GM20431 (cell line): ENCODE results near the gene NOC2L.

Source experiments
- in situ Hi-C: fragments of 300-500 bp; cut with MseI, MboI; formaldehyde crosslinking; loops from one replicate; pipeline ENCODE4 v1.15.0; 2020; ENCODE audit warnings: low sequenced_read_pairs; ENCODE audit not compliant: unreplicated experiment

Gene NOC2L

GRCh38 chr1:934991-935750 lies 23.9 kb downstream of the NOC2L start:
- in situ Hi-C loops: no loop called here

- in situ Hi-C loops: no loop called here
Measured at GRCh38 chr1:933603-933940, 25.5 kb downstream of the NOC2L start.

GRCh38 chr1:932776-933602 lies 26.1 kb downstream of the NOC2L start:
- in situ Hi-C loops: no loop called here

GRCh38 chr1:932173-932510 lies 26.9 kb downstream of the NOC2L start:
- in situ Hi-C loops: no loop called here

- in situ Hi-C loops: no loop called here
Measured at GRCh38 chr1:931380-932172, 27.5 kb downstream of the NOC2L start.

GRCh38 chr1:930633-931138 lies 28.4 kb downstream of the NOC2L start:
- in situ Hi-C loops: no loop called here

- in situ Hi-C loops: no loop called here
Measured at GRCh38 chr1:929712-930632, 29.1 kb downstream of the NOC2L start.

GRCh38 chr1:928825-929661 lies 30.0 kb downstream of the NOC2L start:
- in situ Hi-C loops: no loop called here

- in situ Hi-C loops: no loop called here
Measured at GRCh38 chr1:927748-928147, 31.3 kb downstream of the NOC2L start.

GRCh38 chr1:927234-927633 lies 31.8 kb downstream of the NOC2L start:
- in situ Hi-C loops: no loop called here

GRCh38 chr1:925561-926421 lies 33.3 kb downstream of the NOC2L start:
- in situ Hi-C loops: no loop called here

- in situ Hi-C loops: no loop called here
Measured at GRCh38 chr1:924656-925560, 34.1 kb downstream of the NOC2L start.

GRCh38 chr1:923991-924655 lies 34.9 kb downstream of the NOC2L start:
- in situ Hi-C loops: no loop called here

GRCh38 chr1:923131-923990 lies 35.7 kb downstream of the NOC2L start, which contains the start of gene SAMD11:
Gene SAMD11 (plus strand): TSS chr1:923923. CDS start chr1:924432, 509 bp downstream.
- in situ Hi-C loops: no loop called here
